Left lung (tissue), 10 donors: ENCODE data around the gene NDST3. TPM values are rescaled to one million over a fixed set of nuclear protein-coding genes. Genes with fewer than 3 reads are reported as not detected.

Source experiments
- ATAC-seq: fragments of 200-7000 bp; cut with Tn5 transposase; one replicate; pipeline ENCODE4 v1.9.1; 2020; ENCODE audit warnings: moderate library complexity
- DNase-seq, 4 donors: peaks; one replicate each; pipeline ENCODE4 v3.0.0-alpha.2; 2013 to 2020
- H3K27ac ChIP-seq, 2 donors: fragments of 200-600 bp; sonication (generic) in 1 of 2; one replicate each; pipeline versions ENCODE4 v1.5.0 to v1.8.0; 2020 to 2021
- H3K27me3 ChIP-seq, 2 donors: fragments of 200-600 bp; sonication (generic) in 1 of 2; one replicate each; pipeline versions ENCODE4 v1.5.0 to v1.8.0; 2020 to 2021
- H3K36me3 ChIP-seq, 2 donors: fragments of 200-600 bp; sonication (generic) in 1 of 2; one replicate each; pipeline versions ENCODE4 v1.5.0 to v1.8.0; 2020 to 2021
- H3K4me1 ChIP-seq, 2 donors: fragments of 200-600 bp; one replicate each; pipeline ENCODE4 v1.8.0; 2021
- H3K4me3 ChIP-seq, 2 donors: fragments of 200-600 bp; sonication (generic) in 1 of 2; one replicate each; pipeline versions ENCODE4 v1.5.0 to v1.8.0; 2020 to 2021; ENCODE audit warnings: mild to moderate bottlenecking in 1 of 2
- H3K9me3 ChIP-seq, 2 donors: fragments of 200-600 bp; sonication (generic) in 1 of 2; one replicate each; pipeline versions ENCODE4 v1.5.0 to v1.8.0; 2020 to 2021
- CTCF ChIP-seq, 2 donors: fragments of 200-600 bp; sonication (generic) in 1 of 2; IDR thresholded peaks; one replicate each; pipeline versions ENCODE4 v1.5.0 to v1.8.0; 2021; ENCODE audit warnings: antibody characterized with exemption in 2 of 2
- intact Hi-C, 2 donors: fragments of 100-400 bp; cut with DNase I; formaldehyde crosslinking; loops; one replicate each; pipeline versions ENCODE4 v1.11.2 to v1.14.2; 2022
- polyA plus RNA-seq, 6 donors: library from polyadenylated mRNA; unstranded; fragments of 120-200 nt; gene quantifications; one replicate each; pipeline ENCODE4 v1.2.1, GENCODE V29; 2013; ENCODE audit not compliant: insufficient read length in 6 of 6
- total RNA-seq, 2 donors: library from RNA; stranded (reverse); fragmentation: NEBNext Ultra II Directional; extraction: Animal tissue kit (Norgen Biotek cat#: 25700); gene quantifications; one replicate each; pipeline ENCODE4 v1.2.1, GENCODE V29; 2021
- donor health status: DM: no; HTN: yes; CAD: no.
- donor health status: DM: no; HTN: no; CAD: no.

NDST3 gene
- total and polyA plus RNA-seq, 8 donors = 0.05 to 2.0 (median 1.6) TPM

GRCh38 chr4:118076958-118077766, 42.9 kb downstream of the NDST3 start:
- TF ChIP-seq CTCF (IDR thresholded peaks at IDR 0.05) = peak in 1 of 2 donors; percentile 33
- DNase-seq (peak in 1 of 4 donors; percentile 24), ATAC-seq (peak; percentile 68)
- Histone ChIP-seq H3K27ac (no peak overlapping the region), H3K36me3 (no peaks in the 10 kb centered on the region), H3K4me3 (no peak overlapping the region), H3K9me3 (no peaks in the 10 kb centered on the region), H3K4me1 (no peaks in the 10 kb centered on the region), H3K27me3 (no peaks in the 10 kb centered on the region)
- intact Hi-C loops = no loop called here

GRCh38 chr4:118077767-118078105, 43.5 kb downstream of the NDST3 start:
- no peaks in the 10 kb centered on the region for H3K27me3 ChIP-seq
- DNase-seq = no peak
- no peaks in the 10 kb centered on the region for H3K36me3 ChIP-seq
- no peak for TF ChIP-seq CTCF (IDR thresholded peaks at IDR 0.05)
- no peaks in the 10 kb centered on the region for H3K4me1 ChIP-seq
- H3K9me3 ChIP-seq = no peaks in the 10 kb centered on the region
- ATAC-seq = no peak
- no peak overlapping the region for H3K4me3 ChIP-seq
- intact Hi-C loops = no loop called here
- no peak overlapping the region for H3K27ac ChIP-seq

- no peak for TF ChIP-seq CTCF (IDR thresholded peaks at IDR 0.05)
- H3K4me1 ChIP-seq = no peaks in the 10 kb centered on the region
- H3K36me3 ChIP-seq = no peaks in the 10 kb centered on the region
- no peak overlapping the region for H3K4me3 ChIP-seq
- intact Hi-C loops = no loop called here
- no peak for DNase-seq
- H3K27me3 ChIP-seq = no peaks in the 10 kb centered on the region
- no peak for ATAC-seq
- no peaks in the 10 kb centered on the region for H3K9me3 ChIP-seq
- H3K27ac ChIP-seq = no peak overlapping the region
Measured at GRCh38 chr4:118081434-118081833, 47.1 kb downstream of the NDST3 start.

GRCh38 chr4:118082182-118082581, 47.9 kb downstream of the NDST3 start:
- Histone ChIP-seq H3K27me3 (no peaks in the 10 kb centered on the region), H3K4me3 (no peak overlapping the region), H3K36me3 (no peaks in the 10 kb centered on the region), H3K27ac (no peak overlapping the region), H3K4me1 (no peaks in the 10 kb centered on the region), H3K9me3 (no peaks in the 10 kb centered on the region)
- intact Hi-C loops = no loop called here
- no peak for TF ChIP-seq CTCF (IDR thresholded peaks at IDR 0.05)
- DNase-seq (peak in 1 of 4 donors; percentile 2), ATAC-seq (peak; percentile 88)

- no peaks in the 10 kb centered on the region for H3K4me1 ChIP-seq
- no peak overlapping the region for H3K4me3 ChIP-seq
- H3K27ac ChIP-seq = no peak overlapping the region
- H3K9me3 ChIP-seq = no peaks in the 10 kb centered on the region
- H3K36me3 ChIP-seq = no peaks in the 10 kb centered on the region
- no peak for ATAC-seq
- TF ChIP-seq CTCF (IDR thresholded peaks at IDR 0.05) = no peak
- intact Hi-C loops = no loop called here
- H3K27me3 ChIP-seq = no peaks in the 10 kb centered on the region
- no peak for DNase-seq
Measured at GRCh38 chr4:118085700-118086099, 51.4 kb downstream of the NDST3 start.
